Measurements from ENCODE around the gene KIF6. TPM values are rescaled to one million over a fixed set of nuclear protein-coding genes. Genes with fewer than 3 reads are reported as not detected.

Gene KIF6
- not detected for total RNA-seq (2021; fragmentation: NEBNext Ultra II Directional; extraction: Animal tissue kit (Norgen Biotek cat#: 25700))
- long read RNA-seq, result 0 reads

GRCh38 chr6:39724787-39725631, at the start of gene KIF6:
Gene KIF6 (minus strand): TSS chr6:39725408. CDS start chr6:39725310, 98 bp downstream.
- H3K36me3 Mint-ChIP-seq (ENCODE audit: low read depth), result no peaks in the 10 kb centered on the region
- peaks cover 20% of the 10 kb centered on the region for H3K9me3 Mint-ChIP-seq
- peak within 1 kb of the TSS; percentile 54; the same call in 1 of the 2 replicates for H3K4me3 Mint-ChIP-seq
- no peaks in the 10 kb centered on the region for H3K27me3 Mint-ChIP-seq (ENCODE audit: insufficient read depth)
- H3K27ac Mint-ChIP-seq, result no peak within 1 kb of the TSS
- peak; percentile 1 for DNase-seq
- no peak for TF ChIP-seq CTCF (IDR thresholded peaks at IDR 0.05)
- H3K4me1 Mint-ChIP-seq (ENCODE audit: low read depth), result no peaks in the 10 kb centered on the region

GRCh38 chr6:39773782-39774181, 48.6 kb upstream of the KIF6 start:
- Mint-ChIP-seq H3K4me3 (no peak overlapping the region), H3K27me3 (ENCODE audit: insufficient read depth) (no peaks in the 10 kb centered on the region; the same call in 1 of the 2 replicates), H3K36me3 (ENCODE audit: low read depth) (no peaks in the 10 kb centered on the region), H3K4me1 (ENCODE audit: low read depth) (no peaks in the 10 kb centered on the region), H3K27ac (no peak overlapping the region), H3K9me3 (peaks cover 12% of the 10 kb centered on the region; the same call in 1 of the 2 replicates)
- TF ChIP-seq CTCF (IDR thresholded peaks at IDR 0.05), result no peak
- DNase-seq, result no peak

GRCh38 chr6:39772559-39773273, 47.5 kb upstream of the KIF6 start:
- Mint-ChIP-seq H3K27me3 (ENCODE audit: insufficient read depth) (no peaks in the 10 kb centered on the region; the same call in none of the 2 replicates), H3K36me3 (ENCODE audit: low read depth) (no peaks in the 10 kb centered on the region), H3K27ac (no peak overlapping the region), H3K9me3 (peaks cover 12% of the 10 kb centered on the region; the same call in 1 of the 2 replicates), H3K4me3 (no peak overlapping the region), H3K4me1 (ENCODE audit: low read depth) (no peaks in the 10 kb centered on the region)
- no peak for TF ChIP-seq CTCF (IDR thresholded peaks at IDR 0.05)
- DNase-seq, result peak; percentile 43

GRCh38 chr6:39770446-39770845, 45.2 kb upstream of the KIF6 start:
- Mint-ChIP-seq H3K4me3 (no peak overlapping the region), H3K9me3 (peaks cover 18% of the 10 kb centered on the region), H3K27me3 (ENCODE audit: insufficient read depth) (no peaks in the 10 kb centered on the region; the same call in none of the 2 replicates), H3K4me1 (ENCODE audit: low read depth) (no peaks in the 10 kb centered on the region), H3K36me3 (ENCODE audit: low read depth) (no peaks in the 10 kb centered on the region), H3K27ac (no peak overlapping the region)
- TF ChIP-seq CTCF (IDR thresholded peaks at IDR 0.05), result no peak
- no peak for DNase-seq

- Mint-ChIP-seq H3K27me3 (ENCODE audit: insufficient read depth) (no peaks in the 10 kb centered on the region; the same call in 1 of the 2 replicates), H3K36me3 (ENCODE audit: low read depth) (no peaks in the 10 kb centered on the region), H3K4me3 (no peak overlapping the region), H3K27ac (no peak overlapping the region), H3K9me3 (peaks cover 20% of the 10 kb centered on the region), H3K4me1 (ENCODE audit: low read depth) (no peaks in the 10 kb centered on the region)
- no peak for TF ChIP-seq CTCF (IDR thresholded peaks at IDR 0.05)
- DNase-seq, result no peak
Measured at GRCh38 chr6:39769012-39769411, 43.8 kb upstream of the KIF6 start.

All from HFFc6 (cell line).